ENCODE measurements around the gene PTPN1. TPM values are rescaled to one million over a fixed set of nuclear protein-coding genes. Genes with fewer than 3 reads are reported as not detected.

The PTPN1 gene
- total and polyA plus RNA-seq, 2 experiments from 2014 or later = 19.4 to 29.4 TPM

DNA sequence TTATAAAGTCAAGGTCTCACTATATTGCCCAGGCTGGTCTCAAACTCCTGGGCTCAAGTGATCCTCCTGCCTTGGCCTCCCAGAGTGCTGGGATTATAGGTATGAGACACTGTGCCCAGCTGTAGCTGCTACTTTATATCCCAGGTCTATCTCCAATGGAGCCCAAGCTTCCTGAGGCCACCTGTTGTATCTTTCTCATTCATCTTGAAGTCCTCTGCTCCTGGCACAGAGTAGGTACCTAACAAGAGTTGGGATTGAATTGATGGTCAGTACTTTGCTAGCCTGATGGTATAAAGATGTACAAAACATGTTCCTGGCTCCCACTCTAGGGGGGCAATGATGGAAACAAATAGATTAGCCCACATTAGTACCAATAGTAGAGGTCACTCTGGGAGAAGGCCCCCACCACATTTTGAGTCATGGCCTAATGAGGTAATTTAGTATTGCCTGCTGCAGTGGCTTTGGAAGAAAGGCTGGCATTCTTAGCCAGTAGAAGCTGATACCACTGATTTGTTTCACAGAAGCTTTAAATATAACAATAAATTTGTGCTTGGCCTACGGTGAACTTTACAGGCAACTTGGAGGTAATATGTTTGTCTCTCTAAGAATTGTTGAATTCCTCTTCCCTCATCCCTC is 5.4 kb downstream of the PTPN1 start:
- no peak overlapping the region for H3K4me3 ChIP-seq
- TF ChIP-seq, protein P1, sequence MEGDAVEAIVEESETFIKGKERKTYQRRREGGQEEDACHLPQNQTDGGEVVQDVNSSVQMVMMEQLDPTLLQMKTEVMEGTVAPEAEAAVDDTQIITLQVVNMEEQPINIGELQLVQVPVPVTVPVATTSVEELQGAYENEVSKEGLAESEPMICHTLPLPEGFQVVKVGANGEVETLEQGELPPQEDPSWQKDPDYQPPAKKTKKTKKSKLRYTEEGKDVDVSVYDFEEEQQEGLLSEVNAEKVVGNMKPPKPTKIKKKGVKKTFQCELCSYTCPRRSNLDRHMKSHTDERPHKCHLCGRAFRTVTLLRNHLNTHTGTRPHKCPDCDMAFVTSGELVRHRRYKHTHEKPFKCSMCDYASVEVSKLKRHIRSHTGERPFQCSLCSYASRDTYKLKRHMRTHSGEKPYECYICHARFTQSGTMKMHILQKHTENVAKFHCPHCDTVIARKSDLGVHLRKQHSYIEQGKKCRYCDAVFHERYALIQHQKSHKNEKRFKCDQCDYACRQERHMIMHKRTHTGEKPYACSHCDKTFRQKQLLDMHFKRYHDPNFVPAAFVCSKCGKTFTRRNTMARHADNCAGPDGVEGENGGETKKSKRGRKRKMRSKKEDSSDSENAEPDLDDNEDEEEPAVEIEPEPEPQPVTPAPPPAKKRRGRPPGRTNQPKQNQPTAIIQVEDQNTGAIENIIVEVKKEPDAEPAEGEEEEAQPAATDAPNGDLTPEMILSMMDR (IDR thresholded peaks at IDR 0.05; ENCODE audit: low read depth, low read length) = no peak

DNA sequence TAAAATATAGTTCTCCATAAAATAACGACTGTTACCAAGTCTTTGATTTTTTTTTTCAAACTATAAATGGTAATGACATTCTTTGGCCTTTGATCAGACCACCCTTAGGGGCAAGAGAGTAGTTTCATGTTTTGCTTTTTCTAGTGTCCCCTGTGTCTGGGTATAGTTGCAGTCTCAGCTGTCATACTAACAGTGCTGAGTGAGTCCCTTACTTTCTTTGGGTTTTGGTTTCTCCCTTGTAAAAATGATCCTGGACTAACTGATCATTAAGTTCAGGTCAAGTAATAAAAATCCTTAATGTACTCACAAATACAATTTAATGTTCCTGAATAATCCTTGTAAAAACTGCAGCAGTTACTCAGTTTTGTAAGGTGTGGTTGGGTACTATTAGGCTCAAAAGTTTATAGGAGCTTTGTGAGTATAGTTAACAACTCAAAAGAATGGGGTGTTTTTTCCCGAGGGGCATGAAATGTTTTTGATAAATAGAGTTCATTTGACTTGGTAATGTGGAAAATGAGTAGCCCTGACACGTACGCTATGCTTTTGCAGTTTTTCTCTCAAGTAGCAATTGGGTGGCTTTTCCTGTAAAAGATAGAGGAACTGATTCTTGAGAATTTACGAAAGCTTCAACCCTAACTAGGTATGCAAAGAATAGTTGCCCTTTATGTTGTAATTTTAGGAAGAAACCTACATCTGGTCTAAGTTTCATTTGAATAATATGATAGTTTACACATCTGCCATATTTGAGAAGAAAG is 6.2 kb downstream of the PTPN1 start:
- Histone ChIP-seq H3K9me3 (ENCODE audit: low read depth) (no peaks in the 10 kb centered on the region), H3K36me3 (no peaks in the 10 kb centered on the region), H3K4me3 (no peak overlapping the region), H3K27me3 (no peaks in the 10 kb centered on the region), H3K27ac (no peak overlapping the region), H3K4me1 (ENCODE audit: low read depth) (peaks cover 30% of the 10 kb centered on the region)
- DNase-seq (ENCODE audit: low read depth in 1 of 2, low spot score in 1 of 2) = no peak
- TF ChIP-seq, protein P1 (IDR thresholded peaks at IDR 0.05; ENCODE audit: low read depth, low read length) = no peak

More for the DNA sequence above, 5.4 kb downstream of the PTPN1 start:
- Histone ChIP-seq H3K9me3 (ENCODE audit: low read depth) (no peaks in the 10 kb centered on the region), H3K27me3 (no peaks in the 10 kb centered on the region), H3K27ac (no peak overlapping the region), H3K36me3 (no peaks in the 10 kb centered on the region), H3K4me1 (ENCODE audit: low read depth) (peaks cover 32% of the 10 kb centered on the region)
- no peak for DNase-seq (ENCODE audit: low read depth in 1 of 2, low spot score in 1 of 2)

DNA sequence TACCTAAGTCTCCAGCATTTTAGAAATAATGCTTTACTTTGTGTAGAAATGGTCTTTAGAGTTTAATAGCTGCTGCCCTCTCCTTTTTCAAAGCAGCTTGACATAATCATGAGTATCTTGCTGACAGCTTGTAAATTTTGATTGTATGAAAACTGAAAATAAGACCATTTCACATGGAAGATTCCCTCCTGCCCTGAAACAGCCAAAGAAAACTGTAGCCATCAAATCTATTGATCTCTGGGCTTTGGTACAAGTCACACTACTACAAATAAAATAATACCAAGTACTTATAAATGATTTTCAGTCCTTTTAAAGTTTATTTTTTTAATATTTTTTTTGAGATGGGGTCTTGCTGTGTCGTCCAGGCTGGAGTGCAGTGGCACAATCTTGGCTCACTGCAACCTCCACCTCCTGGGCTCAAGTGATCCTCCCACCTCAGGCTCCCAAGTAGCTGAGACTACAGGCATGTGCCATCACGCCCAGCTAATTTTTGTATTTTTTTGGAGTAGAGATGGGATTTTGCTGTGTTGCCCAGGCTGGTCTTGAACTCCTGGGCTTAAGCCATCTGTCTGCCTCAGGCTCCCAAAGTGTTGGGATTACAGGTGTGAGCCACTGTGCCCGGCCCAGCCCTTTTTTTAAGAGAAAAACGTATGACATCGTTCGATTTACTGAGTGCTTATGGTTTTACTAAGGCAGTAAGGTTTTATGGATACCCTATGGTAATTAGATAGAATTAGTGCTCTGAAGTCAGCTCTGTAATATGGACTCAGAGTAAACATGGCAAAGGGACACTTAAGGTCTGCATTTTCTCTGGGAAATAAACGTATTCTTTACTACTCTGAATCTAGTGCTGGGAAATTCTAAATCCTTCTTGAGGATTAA is 7.0 kb downstream of the PTPN1 start:
- Histone ChIP-seq H3K27ac (no peak overlapping the region), H3K27me3 (no peaks in the 10 kb centered on the region), H3K36me3 (no peaks in the 10 kb centered on the region), H3K4me1 (ENCODE audit: low read depth) (peaks cover 22% of the 10 kb centered on the region), H3K4me3 (no peak overlapping the region), H3K9me3 (ENCODE audit: low read depth) (no peaks in the 10 kb centered on the region)
- TF ChIP-seq, protein P1 (IDR thresholded peaks at IDR 0.05; ENCODE audit: low read depth, low read length) = no peak
- DNase-seq (ENCODE audit: low read depth in 1 of 2, low spot score in 1 of 2) = no peak

DNA sequence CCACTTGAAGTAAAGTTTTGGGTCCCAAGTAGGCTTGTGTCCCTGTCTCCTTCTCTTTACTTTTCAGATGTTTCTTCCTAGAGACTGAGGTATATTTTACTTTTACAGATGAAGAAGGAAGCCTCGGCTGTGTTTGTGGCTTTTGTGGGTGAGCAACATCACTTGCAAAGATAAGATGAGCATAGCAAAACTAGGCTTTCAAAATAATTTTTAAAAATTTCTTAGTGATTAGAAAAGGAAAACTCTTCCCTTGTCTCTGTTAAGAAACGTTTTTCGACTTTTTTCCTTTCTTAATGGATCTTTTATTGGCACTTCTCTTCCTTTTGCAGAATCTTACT is 7.6 kb downstream of the PTPN1 start:
- Histone ChIP-seq H3K27me3 (no peaks in the 10 kb centered on the region), H3K9me3 (ENCODE audit: low read depth) (no peaks in the 10 kb centered on the region), H3K27ac (no peak overlapping the region), H3K4me3 (no peak overlapping the region), H3K4me1 (ENCODE audit: low read depth) (peaks cover 16% of the 10 kb centered on the region), H3K36me3 (no peaks in the 10 kb centered on the region)
- TF ChIP-seq, protein P1 (IDR thresholded peaks at IDR 0.05; ENCODE audit: low read depth, low read length) = no peak
- peak in 1 of 2 donors; percentile 37 for DNase-seq (ENCODE audit: low read depth in 1 of 2, low spot score in 1 of 2)

DNA sequence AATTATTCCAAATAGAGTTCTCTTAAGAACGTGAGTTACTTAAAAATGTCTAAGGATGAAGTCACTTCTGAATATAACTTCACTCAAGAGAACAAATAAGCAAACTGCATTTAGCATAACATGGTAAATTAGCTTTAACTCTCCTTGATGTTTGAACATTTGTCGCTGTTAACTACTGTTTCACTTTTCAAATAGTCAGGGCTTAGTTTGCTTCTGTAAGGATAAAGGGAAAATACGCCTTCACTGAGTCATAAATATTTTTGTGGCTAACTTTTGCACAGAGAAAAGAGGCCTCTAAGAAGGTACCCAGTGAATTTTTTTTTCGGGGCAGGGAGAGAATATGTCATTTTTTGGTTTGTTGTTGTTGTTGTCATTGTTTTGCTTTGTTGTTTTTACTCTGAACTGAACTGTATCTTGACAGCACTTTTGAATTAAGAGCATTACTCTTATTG is 8.1 kb downstream of the PTPN1 start:
- H3K4me1 ChIP-seq (ENCODE audit: low read depth) = peaks cover 13% of the 10 kb centered on the region
- H3K27ac ChIP-seq = no peak overlapping the region
- no peaks in the 10 kb centered on the region for H3K9me3 ChIP-seq (ENCODE audit: low read depth)
- H3K4me3 ChIP-seq = no peak overlapping the region
- no peaks in the 10 kb centered on the region for H3K27me3 ChIP-seq
- TF ChIP-seq, protein P1 (IDR thresholded peaks at IDR 0.05; ENCODE audit: low read depth, low read length) = no peak
- no peaks in the 10 kb centered on the region for H3K36me3 ChIP-seq
- peak in 1 of 2 donors; percentile 57 for DNase-seq (ENCODE audit: low read depth in 1 of 2, low spot score in 1 of 2)
